Measurements from ENCODE around the gene PRKD2. TPM values are rescaled to one million over a fixed set of nuclear protein-coding genes. Genes with fewer than 3 reads are reported as not detected.

The PRKD2 gene
- total and polyA plus RNA-seq, 2 of the 8 experiments (the other 6 are each of a cell fraction or from before 2014, with no cell fraction given) = 24.4 to 63.8 TPM

- Histone ChIP-seq H3K4ac (replicated peaks; ENCODE audit: insufficient read length, low read depth, low read length) (no peak overlapping the region), H2AK5ac (ENCODE audit: low read depth, low read length) (no peak overlapping the region), H4K91ac (replicated peaks; ENCODE audit: insufficient read length, low read length) (no peak overlapping the region), H3K4me2 (ENCODE audit: insufficient read depth in 1 of 2, low read depth in 2 of 2, low read length in 2 of 2) (peak overlapping the region; percentile 87 to 98), H3K79me2 (ENCODE audit: control insufficient read depth in 1 of 2, insufficient read depth in 2 of 2, low read length in 2 of 2) (no peaks in the 10 kb centered on the region), H2BK120ac (replicated peaks; ENCODE audit: low read depth, low read length) (no peak overlapping the region), H3K4me3 (ENCODE audit: extremely low read depth in 1 of 4, insufficient read depth in 2 of 4, low read depth in 3 of 4, low read length in 4 of 4) (peak overlapping the region; percentile 47 to 71 (median 54)), H2BK12ac (ENCODE audit: low read depth, low read length) (no peak overlapping the region), H4K8ac (ENCODE audit: extremely low read depth, insufficient read depth, low read length) (no peak overlapping the region), H3K4me1 (replicated peaks in 1 of 4; ENCODE audit: control insufficient read depth in 3 of 4, insufficient read depth in 4 of 4, low read length in 3 of 4) (peaks cover 0 to 14% (median 9%) of the 10 kb centered on the region in 4 experiments; a peak in 6 of 7 replicates), H2BK5ac (ENCODE audit: low read depth, low read length) (no peak overlapping the region), H3K36me3 (ENCODE audit: control insufficient read depth in 2 of 4, insufficient read depth in 4 of 4, low read length in 3 of 4) (no peaks in the 10 kb centered on the region), H3K27me3 (replicated peaks in 1 of 4; ENCODE audit: control insufficient read depth in 3 of 4, extremely low read depth in 1 of 4, insufficient read depth in 3 of 4, low read length in 3 of 4) (peaks cover 0 to 17% (median 11%) of the 10 kb centered on the region in 4 experiments; a peak in 4 of 7 replicates), H2AFZ (ENCODE audit: low read length) (no peak overlapping the region), H2BK15ac (ENCODE audit: low read length) (no peak overlapping the region), H3K18ac (ENCODE audit: extremely low read depth, low read length) (no peak overlapping the region; the same call in 1 of the 2 replicates), H3K79me1 (ENCODE audit: low read depth, low read length) (no peaks in the 10 kb centered on the region), H3K9me3 (ENCODE audit: insufficient read depth in 2 of 2, low read depth in 1 of 2, low read length in 1 of 2) (no peaks in the 10 kb centered on the region), H3K14ac (ENCODE audit: insufficient read length) (no peak overlapping the region), H3K27ac (ENCODE audit: low read depth, low read length) (no peak overlapping the region), H3K56ac (replicated peaks; ENCODE audit: insufficient read length, low read depth, low read length) (no peak overlapping the region), H3K9ac (replicated peaks in 1 of 4; ENCODE audit: extremely low read depth in 1 of 4, low read depth in 3 of 4, low read length in 3 of 4) (no peak overlapping the region), H3K23me2 (ENCODE audit: low read depth, low read length) (peaks cover 12% of the 10 kb centered on the region; the same call in 1 of the 2 replicates), H4K20me1 (replicated peaks in 1 of 2; ENCODE audit: control insufficient read depth in 1 of 2, insufficient read depth in 2 of 2, low read length in 2 of 2) (peaks cover 0 to 2% of the 10 kb centered on the region in 2 experiments), H2BK20ac (ENCODE audit: low read length) (no peak overlapping the region), H4K5ac (ENCODE audit: insufficient read length, low read depth, low read length) (no peak overlapping the region), H3K23ac (ENCODE audit: insufficient read length) (no peak overlapping the region)
- DNase-seq (ENCODE audit: low read depth in 1 of 2, low spot score in 2 of 2) = no peak
- no peak for FAIRE-seq
- ChIA-PET CTCF (ENCODE audit: partially characterized antibody) (interaction anchor here (1.0 to 18.2 kb wide), 9 partner anchors 12 to 145 kb away, joined by 3 to 341 read pairs (median 15); no protein-coding TSS in a partner anchor), POLR2A (ENCODE audit: partially characterized antibody) (interaction anchor here (0.6 to 2.0 kb wide), 10 partner anchors 10 to 127 kb away, joined by 3 to 7 read pairs (median 4); partner anchors contain the start of genes CALM3 and SLC1A5)
- WGBS, 2 experiments (ENCODE audit: extremely low coverage in 1 of 2, insufficient coverage in 1 of 2, insufficient read length in 1 of 2, insufficient replicate concordance in 2 of 2, low coverage in 1 of 2, low lambda C conversion rate in 2 of 2, missing lambda C conversion rate in 1 of 2) = 2% methylated on average over 18 of the region's 40 CpGs; no CpG with 5 or more reads in 1 of the 2 experiments
- 0 out of 2 replicates have a peak, but pooled peaks have one; percentile 4 for TF ChIP-seq KDM1A (IDR thresholded peaks at IDR 0.05; ENCODE audit: borderline replicate concordance, low read length)
- peak; percentile 36 for TF ChIP-seq KDM4A (IDR thresholded peaks at IDR 0.05; ENCODE audit: low read depth, low read length, severe bottlenecking)
- no peak for TF ChIP-seq EZH2 (IDR thresholded peaks at IDR 0.05; ENCODE audit: low read depth, low read length, severe bottlenecking)
- TF ChIP-seq ZNF274 (IDR thresholded peaks at IDR 0.05; ENCODE audit: borderline replicate concordance, extremely low read depth, low read length) = no peak
Measured at GRCh38 chr19:46660551-46661019, 56.3 kb downstream of the PRKD2 start.

All from H1 (cell line).